Ascending aorta (tissue), 2 donors: Measurements from ENCODE around the gene RNF167. TPM values are rescaled to one million over a fixed set of nuclear protein-coding genes. Genes with fewer than 3 reads are reported as not detected.

ENCODE experiments used
- DNase-seq, 2 donors: peaks; one replicate each; pipeline ENCODE4 v3.0.0-alpha.2; 2019; ENCODE audit warnings: low spot score in 2 of 2
- H3K27ac ChIP-seq, 2 donors: fragments of 200-600 bp; sonication (generic); one replicate each; pipeline ENCODE4 v1.5.1; 2016 to 2017; ENCODE audit warnings: mild to moderate bottlenecking in 1 of 2
- H3K27me3 ChIP-seq: fragments of 200-600 bp; sonication (generic); one replicate; pipeline ENCODE4 v1.5.1; 2017
- H3K36me3 ChIP-seq, 2 donors: fragments of 200-600 bp; sonication (generic); one replicate each; pipeline ENCODE4 v1.5.1; 2016
- H3K4me1 ChIP-seq, 2 donors: fragments of 200-600 bp; sonication (generic); one replicate each; pipeline ENCODE4 v1.5.1; 2016 to 2017; ENCODE audit warnings: mild to moderate bottlenecking in 1 of 2
- H3K4me3 ChIP-seq, 2 donors: fragments of 200-600 bp; sonication (generic); one replicate each; pipeline ENCODE4 v1.5.1; 2016 to 2017; ENCODE audit warnings: mild to moderate bottlenecking in 1 of 2
- H3K9me3 ChIP-seq, 2 donors: fragments of 200-600 bp; sonication (generic); one replicate each; pipeline ENCODE4 v1.5.1; 2016
- intact Hi-C: fragments of 100-400 bp; cut with DNase I; formaldehyde crosslinking; loops from one replicate; pipeline ENCODE4 v1.15.1; 2023
- total RNA-seq: library from RNA; depleted of rRNA; stranded (reverse); fragments of >200 nt; gene quantifications from one replicate; pipeline ENCODE4 v1.1.0, GENCODE V29; 2016
- TF ChIP-seq, protein P1 (sequence below), 3 experiments: fragments of 200-600 bp in 2 of 3; fragments of 450-650 bp in 1 of 3; sonication (generic) in 2 of 3; IDR thresholded peaks; one replicate each; pipeline ENCODE4 v1.5.1; 2016 to 2019; ENCODE audit warnings: antibody characterized with exemption in 3 of 3, mild to moderate bottlenecking in 1 of 3, moderate library complexity in 1 of 3

RNF167 gene
- total RNA-seq, 1 donor from 2014 or later, result 164 TPM

DNA sequence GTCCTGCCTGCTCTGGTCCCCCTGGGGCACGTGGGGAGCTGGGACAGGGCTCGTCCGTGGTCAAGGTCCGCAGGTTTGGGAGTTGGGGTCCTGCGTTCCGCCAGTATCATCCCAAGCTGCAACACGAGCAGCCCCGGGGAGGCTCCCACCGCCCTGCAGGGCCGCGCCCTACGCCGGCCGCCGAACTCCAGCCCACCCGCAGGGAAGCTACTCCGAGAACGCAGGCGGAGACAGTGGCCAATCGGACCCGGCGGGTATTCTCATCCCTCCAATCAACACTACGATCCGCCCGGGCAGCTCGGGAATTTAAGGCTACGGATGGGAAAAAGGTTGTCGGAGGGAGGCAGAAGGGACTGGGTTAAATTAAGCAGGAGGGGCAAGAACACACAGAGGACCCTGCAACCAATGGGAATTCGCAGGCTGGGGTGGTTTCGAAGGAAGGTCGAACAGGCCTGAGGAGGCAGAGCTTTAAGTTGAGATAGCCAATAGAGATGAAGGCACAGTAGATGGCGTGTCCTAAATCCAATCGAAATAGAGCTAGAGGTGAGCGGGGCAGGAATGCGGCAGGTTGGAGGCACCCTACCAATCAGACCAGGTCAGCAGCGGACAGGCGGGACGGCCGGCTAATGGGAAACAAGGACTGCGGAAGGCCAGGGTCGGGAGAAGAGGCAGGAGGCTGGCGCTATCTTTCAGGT, 26.9 kb downstream of the RNF167 start:
- Histone ChIP-seq H3K9me3 (no peaks in the 10 kb centered on the region), H3K27ac (peak overlapping the region; percentile 94), H3K27me3 (no peaks in the 10 kb centered on the region), H3K4me1 (peaks cover 9 to 25% of the 10 kb centered on the region in 2 donors), H3K4me3 (peak overlapping the region; percentile 77 to 78), H3K36me3 (peaks cover under 1 to 19% of the 10 kb centered on the region in 2 donors)
- TF ChIP-seq, protein P1, sequence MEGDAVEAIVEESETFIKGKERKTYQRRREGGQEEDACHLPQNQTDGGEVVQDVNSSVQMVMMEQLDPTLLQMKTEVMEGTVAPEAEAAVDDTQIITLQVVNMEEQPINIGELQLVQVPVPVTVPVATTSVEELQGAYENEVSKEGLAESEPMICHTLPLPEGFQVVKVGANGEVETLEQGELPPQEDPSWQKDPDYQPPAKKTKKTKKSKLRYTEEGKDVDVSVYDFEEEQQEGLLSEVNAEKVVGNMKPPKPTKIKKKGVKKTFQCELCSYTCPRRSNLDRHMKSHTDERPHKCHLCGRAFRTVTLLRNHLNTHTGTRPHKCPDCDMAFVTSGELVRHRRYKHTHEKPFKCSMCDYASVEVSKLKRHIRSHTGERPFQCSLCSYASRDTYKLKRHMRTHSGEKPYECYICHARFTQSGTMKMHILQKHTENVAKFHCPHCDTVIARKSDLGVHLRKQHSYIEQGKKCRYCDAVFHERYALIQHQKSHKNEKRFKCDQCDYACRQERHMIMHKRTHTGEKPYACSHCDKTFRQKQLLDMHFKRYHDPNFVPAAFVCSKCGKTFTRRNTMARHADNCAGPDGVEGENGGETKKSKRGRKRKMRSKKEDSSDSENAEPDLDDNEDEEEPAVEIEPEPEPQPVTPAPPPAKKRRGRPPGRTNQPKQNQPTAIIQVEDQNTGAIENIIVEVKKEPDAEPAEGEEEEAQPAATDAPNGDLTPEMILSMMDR (IDR thresholded peaks at IDR 0.05), result no peak
- peak; percentile 99 to 100 for DNase-seq
- intact Hi-C loops, result loop anchor here (1.0 to 5.0 kb wide), 4 partner anchors 19 to 825 kb away; partner anchors contain the start of genes CYB5D2, INCA1, KIF1C and PFN1

DNA sequence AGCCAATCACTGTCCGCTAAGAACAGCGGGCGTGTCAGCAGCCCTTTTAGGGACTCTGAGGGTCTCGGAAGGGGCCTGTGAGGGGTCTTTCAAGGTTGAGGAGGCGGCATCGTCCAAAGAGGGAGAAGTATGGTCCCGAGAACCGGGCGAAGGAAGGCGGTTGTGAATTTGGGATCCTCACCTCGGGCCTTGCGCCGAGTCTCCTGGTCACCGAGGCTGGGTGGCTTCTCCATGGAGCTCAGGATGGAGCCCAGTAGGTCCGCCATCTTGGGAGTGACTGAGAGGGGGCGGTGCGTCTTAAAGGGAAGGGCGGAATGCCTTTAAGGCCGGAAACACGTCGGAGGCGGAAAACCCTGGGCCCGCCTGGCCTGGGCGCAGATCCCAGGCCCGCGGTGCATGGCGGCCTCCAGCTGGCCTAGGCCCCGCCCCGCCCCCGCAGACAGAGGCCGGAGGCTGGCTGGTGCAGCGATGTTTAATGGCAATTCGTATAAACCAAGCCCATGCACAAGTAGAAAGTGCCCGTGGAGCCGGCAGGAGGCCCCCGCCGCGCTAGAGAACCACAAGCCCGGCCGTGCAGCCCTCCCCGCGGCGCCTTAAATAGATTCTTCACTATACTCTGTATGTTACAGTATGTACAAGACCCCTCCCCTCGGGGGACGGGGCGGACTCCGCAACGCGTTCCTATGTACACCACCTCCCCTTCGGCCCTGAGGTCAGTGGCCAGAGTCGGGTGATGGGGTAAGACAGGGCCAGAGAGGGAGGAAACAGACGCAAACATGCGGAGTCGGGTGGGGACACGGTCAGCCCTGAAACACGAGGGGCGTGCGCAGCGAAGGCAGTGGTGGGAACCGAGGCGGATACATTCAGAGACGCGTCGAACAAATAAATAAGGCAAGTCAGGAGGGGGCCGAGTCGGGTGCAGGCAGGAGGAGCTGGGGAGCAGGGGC, 27.7 kb downstream of the RNF167 start, which contains the start of gene SPAG7:
Gene SPAG7, minus strand, starts transcription at position 279 of the 947 bp plus-strand sequence. Its CDS starts 13 bp downstream, at position 266.
- DNase-seq, result peak; percentile 63 to 96
- Histone ChIP-seq H3K27ac (peak within 1 kb of the TSS; percentile 94), H3K4me1 (peaks cover 9 to 25% of the 10 kb centered on the region in 2 donors), H3K36me3 (peaks cover 9 to 27% of the 10 kb centered on the region in 2 donors), H3K4me3 (peak within 1 kb of the TSS; percentile 77 to 78), H3K27me3 (no peaks in the 10 kb centered on the region), H3K9me3 (no peaks in the 10 kb centered on the region)
- intact Hi-C loops, result loop anchor here (1.0 to 5.0 kb wide), 5 partner anchors 20 to 826 kb away; partner anchors contain the start of genes CYB5D2, INCA1, KIF1C and PFN1
- TF ChIP-seq, protein P1 (IDR thresholded peaks at IDR 0.05), result peak in 1 of 3 experiments; percentile 3

DNA sequence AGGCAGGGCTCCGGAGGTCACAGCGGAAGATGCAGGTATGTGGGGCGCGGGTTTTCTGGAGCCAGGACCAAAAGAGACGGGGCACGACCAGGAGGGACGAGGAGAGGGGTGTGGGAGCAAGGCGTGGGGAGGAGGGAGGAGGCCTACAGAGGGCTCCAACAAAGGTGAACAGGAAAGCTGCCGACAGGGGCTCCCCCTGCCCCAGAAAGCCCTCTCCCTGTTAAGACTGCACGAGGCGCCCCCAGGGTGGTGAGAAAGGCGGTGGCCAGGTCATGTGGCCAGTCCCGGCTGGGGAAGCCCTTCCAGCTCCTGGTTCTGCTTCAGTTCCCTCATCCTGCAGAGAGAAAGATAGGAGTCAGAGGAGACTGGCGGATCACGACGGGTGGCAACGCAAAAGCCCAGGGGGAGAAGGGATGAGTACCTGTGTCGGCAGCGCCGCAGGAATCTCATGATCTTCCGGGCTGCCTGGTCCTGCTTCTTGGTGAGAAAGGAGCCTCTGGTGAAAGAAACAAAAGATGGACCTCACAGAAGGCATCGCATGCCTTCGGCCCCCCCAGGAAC, 28.5 kb downstream of the RNF167 start:
- Histone ChIP-seq H3K9me3 (no peaks in the 10 kb centered on the region), H3K27ac (peak overlapping the region; percentile 94), H3K4me3 (peak overlapping the region; percentile 77 to 78), H3K27me3 (no peaks in the 10 kb centered on the region), H3K4me1 (peaks cover 9 to 25% of the 10 kb centered on the region in 2 donors), H3K36me3 (peaks cover 17 to 34% of the 10 kb centered on the region in 2 donors)
- DNase-seq, result no peak
- TF ChIP-seq, protein P1 (IDR thresholded peaks at IDR 0.05), result no peak
- intact Hi-C loops, result loop anchor here (1.0 to 5.0 kb wide), 2 partner anchors 59 to 826 kb away; partner anchors contain the start of genes CYB5D2 and ZZEF1

DNA sequence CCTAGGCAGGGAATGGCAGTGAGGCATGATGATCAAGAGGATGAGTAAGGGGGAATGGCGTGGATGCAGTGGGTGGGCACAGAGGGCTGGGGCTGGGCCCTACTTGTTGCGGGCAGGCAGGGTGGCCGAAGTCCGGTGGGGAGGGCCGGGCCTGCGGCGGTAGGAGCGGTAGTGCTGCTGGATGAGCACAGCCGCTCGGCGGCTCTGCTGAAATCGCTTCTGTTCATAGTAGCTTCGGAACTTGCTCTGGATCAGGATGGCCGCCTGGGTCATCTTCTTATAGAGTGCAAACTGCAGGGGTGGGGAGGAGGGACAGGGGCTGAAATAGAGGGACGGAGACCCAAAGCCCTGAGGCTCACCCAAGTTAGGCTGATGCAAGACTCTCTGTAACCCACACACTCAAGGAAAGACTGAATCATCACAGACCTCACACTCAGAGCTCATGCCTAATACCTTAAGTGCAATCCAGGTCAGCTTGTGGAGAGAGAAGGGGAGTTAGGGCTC, 29.0 kb downstream of the RNF167 start:
- peak overlapping the region in 1 of 2 donors; percentile 77 for H3K4me3 ChIP-seq
- no peak for DNase-seq
- peak overlapping the region; percentile 94 for H3K27ac ChIP-seq
- intact Hi-C loops, result loop anchor here (5.0 kb wide), 1 partner anchor 827 kb away; the partner anchor contains the start of genes CYB5D2 and ZZEF1
- TF ChIP-seq, protein P1 (IDR thresholded peaks at IDR 0.05), result no peak
- H3K27me3 ChIP-seq, result no peaks in the 10 kb centered on the region
- peaks cover 18 to 40% of the 10 kb centered on the region in 2 donors for H3K36me3 ChIP-seq
- peaks cover 9 to 25% of the 10 kb centered on the region in 2 donors for H3K4me1 ChIP-seq
- no peaks in the 10 kb centered on the region for H3K9me3 ChIP-seq
